Fibroblast of lung (primary cell): Measurements from ENCODE around the gene ASTN2.

Experiments used
- EZH2 ChIP-seq: IDR thresholded peaks from 2 replicates; pipeline ENCODE4 v1.5.1; 2012; ENCODE audit warnings: low read length, control low read depth, mild to moderate bottlenecking; ENCODE audit errors: missing control alignments
- TF ChIP-seq, protein P1 (sequence below), 2 donors: IDR thresholded peaks in 1 of 2; conservative IDR thresholded peaks in 1 of 2; 1 replicate in 1 of 2; 2 replicates in 1 of 2; pipeline ENCODE4 v1.5.1; 2011 to 2012; ENCODE audit warnings: low read length in 2 of 2, control low read depth in 1 of 2, inconsistent platforms in 1 of 2, low read depth in 1 of 2, mild to moderate bottlenecking in 1 of 2

DNA sequence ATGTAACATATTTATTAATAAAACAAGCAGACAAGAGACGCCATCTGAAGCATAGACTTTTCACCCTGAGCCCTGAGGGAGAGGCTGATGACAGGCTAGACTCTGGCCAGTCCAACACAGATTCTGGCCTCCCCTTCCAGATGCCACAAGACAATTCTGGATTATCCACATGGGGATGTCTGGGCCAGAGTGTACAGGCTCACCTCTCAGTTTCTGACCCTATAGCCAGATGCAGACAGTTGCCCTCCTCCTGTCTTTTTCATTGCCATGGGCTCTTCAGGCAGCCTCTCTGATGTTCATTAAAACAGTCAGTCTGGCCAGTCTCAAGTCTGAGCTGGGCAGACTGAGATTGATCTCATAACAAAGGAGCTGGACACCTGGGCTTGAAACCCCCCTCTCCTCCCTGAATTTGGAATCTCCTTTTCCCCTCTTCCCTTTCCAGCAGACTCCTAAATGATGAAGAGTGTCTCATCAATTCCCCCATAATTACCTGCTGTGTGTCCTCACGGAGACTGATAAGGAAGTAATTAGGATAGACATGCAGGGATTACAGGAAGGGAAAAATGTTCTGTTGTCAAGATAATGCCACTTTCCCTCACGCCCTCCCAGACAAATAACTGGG, 89.6 kb downstream of the ASTN2 start:
- TF ChIP-seq, protein P1, sequence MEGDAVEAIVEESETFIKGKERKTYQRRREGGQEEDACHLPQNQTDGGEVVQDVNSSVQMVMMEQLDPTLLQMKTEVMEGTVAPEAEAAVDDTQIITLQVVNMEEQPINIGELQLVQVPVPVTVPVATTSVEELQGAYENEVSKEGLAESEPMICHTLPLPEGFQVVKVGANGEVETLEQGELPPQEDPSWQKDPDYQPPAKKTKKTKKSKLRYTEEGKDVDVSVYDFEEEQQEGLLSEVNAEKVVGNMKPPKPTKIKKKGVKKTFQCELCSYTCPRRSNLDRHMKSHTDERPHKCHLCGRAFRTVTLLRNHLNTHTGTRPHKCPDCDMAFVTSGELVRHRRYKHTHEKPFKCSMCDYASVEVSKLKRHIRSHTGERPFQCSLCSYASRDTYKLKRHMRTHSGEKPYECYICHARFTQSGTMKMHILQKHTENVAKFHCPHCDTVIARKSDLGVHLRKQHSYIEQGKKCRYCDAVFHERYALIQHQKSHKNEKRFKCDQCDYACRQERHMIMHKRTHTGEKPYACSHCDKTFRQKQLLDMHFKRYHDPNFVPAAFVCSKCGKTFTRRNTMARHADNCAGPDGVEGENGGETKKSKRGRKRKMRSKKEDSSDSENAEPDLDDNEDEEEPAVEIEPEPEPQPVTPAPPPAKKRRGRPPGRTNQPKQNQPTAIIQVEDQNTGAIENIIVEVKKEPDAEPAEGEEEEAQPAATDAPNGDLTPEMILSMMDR (conservative IDR thresholded peaks at IDR 0.05 in 1 of 2, IDR thresholded peaks at IDR 0.05 in 1 of 2; ENCODE audit: low read depth in 1 of 2, low read length in 2 of 2) = no peak
- TF ChIP-seq EZH2 = no peak
